Inflammatory macrophage (primary cell): ENCODE results near the gene RNF224.
A peak's percentile ranks its signal among the peaks of the same experiment; 100 is the strongest.
"Not testable (repeated sequence)": the region's sequence is repeated elsewhere in the genome, so short reads cannot be mapped to it uniquely, and the experiment has no call there.

Experiments used
- DNase-seq, 2 donors: peaks; one replicate each; pipeline ENCODE4 v3.0.0-alpha.2; 2020 to 2022

RNF224 gene

DNA sequence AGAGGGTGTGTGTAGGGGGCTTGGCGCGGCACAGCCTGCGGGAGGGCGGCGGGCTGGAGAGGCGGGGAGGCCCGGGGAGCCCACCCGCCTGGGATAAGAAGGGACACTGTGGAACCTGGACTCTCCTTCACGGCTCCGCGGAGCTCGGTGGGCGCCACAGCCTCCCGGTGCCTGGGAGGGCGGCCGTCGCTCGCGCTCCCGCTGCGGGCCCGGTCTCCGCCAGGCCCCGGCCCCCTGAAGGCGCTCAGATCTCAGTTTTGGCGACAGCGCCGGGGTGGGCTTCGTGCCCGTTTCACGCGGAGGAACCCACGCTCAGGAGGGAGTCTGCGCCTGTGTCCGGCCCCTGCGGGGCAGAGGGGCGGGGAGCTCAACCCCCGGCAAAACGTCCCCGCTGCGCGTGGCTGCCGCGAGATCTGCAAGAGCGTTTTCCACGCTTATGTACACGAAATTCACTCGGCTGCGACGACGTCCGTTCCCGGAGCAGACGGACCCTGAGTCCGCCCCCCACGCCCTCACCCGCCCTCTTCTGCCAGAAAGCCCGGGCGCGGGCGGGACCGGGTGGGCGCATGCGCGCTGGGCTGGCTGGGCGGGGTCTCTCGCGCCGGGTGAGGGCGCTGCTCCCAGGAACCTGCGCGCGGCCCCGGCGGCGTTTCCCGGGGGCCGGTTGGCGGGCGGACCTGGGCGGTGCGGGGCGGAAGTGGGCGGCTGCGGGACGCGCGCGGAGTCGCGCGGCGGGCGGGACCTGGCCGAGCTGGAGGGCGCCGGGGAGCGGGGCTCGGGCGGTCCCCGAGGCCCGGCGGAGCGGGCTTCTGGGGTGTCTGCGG lies 27.5 kb downstream of the RNF224 start, which contains the start of gene NELFB:
TSS of gene NELFB (plus strand) at position 704 of the 824 bp plus-strand sequence.
- DNase-seq: peak; percentile 90 to 91

DNA sequence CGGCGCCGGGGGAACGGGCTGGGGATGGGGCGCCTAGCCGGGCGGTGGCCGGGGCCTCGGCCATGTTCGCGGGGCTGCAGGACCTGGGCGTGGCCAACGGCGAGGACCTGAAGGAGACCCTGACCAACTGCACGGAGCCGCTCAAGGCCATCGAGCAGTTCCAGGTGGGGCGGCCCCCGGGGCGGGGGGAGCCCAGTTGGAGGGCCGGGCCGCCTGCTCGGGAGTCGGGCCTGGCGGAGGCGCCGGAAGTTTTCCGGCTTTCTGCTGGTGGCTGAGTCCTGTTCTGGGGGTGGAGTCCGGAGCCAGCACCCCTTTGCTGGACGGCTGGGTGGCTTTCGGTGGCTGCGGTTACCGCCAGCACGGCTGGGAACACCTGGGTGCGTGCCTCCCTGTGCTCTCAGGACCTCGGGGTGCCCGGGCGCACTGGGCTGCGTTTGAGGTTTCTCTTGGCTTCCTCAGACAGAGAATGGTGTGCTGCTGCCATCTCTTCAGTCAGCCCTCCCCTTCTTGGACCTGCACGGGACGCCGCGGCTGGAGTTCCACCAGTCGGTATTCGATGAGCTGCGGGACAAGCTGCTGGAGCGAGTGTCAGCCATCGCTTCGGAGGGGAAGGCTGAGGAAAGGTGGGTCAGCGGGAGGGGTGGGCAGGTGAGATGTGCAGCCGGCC lies 28.3 kb downstream of the RNF224 start:
- DNase-seq: peak in 1 of 2 donors; percentile 34

DNA sequence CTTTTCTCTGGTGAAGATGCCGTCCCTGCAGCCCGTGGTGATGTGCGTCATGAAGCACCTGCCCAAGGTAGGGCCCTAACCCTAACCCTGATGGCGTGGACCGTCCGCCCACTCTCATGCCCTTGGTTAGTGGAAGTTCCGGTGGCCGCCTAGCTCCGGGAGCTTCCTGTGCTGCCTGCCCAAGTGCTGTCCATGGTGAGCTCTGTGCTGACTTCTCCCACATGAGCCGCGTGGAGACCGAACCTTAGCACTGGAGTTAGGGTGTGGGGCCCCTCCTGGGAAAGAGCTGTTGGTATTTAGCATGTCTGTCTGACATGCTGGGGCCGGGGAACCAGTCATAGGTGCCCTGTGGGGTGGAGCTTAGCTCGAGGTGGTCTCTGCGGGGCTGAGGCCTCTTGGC lies 29.1 kb downstream of the RNF224 start:
- no peak for DNase-seq

DNA sequence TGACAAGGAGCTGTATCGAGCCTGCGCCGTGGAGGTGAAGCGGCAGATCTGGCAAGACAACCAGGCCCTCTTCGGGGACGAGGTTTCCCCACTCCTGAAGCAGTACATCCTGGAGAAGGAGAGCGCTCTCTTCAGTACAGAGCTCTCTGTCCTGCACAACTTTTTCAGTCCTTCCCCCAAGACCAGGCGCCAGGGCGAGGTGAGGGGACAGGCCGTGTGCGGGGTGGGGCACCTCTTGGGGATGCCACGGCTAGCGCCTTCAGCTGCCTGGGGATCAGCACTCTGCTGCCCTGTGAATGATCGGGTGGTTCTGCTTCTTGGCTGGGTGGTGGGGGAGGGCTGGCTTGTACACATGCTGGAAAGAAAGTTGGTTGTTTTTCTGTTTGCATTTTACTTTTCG lies 29.6 kb downstream of the RNF224 start:
- DNase-seq: no peak

DNA sequence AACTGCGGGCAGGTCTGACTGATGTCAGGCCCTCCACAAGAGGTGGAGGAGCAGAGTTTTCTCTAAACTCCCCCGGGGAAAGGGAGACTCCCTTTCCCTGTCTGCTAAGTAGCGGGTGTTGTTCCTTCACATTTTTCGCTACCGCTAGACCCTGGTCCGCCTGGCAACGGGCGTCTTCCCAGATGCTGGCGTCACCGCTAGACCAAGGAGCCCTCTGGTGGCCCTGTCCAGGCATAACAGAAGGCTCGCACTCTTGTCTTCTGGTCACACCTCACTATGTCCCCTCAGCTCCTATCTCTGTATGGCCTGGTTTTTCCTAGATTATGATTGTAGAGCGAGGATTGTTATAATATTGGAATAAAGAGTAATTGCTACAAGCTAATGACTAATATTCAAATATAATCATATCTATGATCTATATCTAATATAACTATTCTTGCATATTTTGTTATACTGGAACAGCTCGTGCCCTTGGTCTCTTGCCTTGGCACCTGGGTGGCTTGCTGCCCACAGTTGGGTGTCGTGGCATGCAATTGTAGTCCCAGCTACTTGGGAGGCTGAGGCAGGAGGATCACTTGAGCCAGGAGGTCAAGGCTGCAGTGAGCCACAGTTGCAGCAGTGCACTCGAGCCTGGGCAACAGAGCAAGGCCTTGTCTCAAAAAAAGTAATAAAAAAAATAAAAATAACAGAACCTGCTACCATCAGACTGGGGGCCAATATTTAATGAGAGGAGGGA lies 35.0 kb downstream of the RNF224 start:
- DNase-seq: not testable (repeated sequence)

DNA sequence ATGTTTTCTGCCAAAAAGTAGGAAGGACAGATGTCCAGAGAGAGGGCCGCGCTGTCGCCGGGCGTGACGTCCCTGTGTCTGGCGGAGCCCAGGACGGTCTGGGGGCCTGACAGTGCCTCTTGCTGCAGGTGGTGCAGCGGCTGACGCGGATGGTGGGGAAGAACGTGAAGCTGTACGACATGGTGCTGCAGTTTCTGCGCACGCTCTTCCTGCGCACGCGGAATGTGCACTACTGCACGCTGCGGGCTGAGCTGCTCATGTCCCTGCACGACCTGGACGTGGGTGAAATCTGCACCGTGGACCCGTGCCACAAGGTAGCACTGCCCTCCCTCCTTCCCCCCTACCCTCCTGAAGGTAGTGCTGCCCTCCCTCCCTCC lies 35.6 kb downstream of the RNF224 start:
- no peak for DNase-seq

DNA sequence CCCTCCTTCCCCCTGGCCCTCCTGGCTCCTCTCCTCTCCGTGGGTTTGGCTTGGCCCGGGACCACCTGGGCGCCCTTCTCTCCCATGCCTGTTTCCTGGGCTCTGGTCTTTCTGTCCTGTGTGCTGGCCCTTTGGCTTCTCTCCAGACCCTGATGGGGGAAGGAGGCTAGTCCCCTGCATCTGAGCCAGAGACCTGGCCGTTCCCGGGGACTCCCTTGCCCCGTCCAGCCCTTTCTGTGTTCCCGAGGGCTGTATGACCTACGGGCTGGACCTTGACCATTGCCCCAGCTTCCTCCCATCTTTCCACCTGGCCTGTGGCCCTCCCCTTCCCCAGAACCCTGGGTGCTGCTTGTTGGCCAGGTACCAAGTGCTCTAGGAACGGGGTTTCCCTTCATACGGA lies 36.2 kb downstream of the RNF224 start:
- DNase-seq: no peak

DNA sequence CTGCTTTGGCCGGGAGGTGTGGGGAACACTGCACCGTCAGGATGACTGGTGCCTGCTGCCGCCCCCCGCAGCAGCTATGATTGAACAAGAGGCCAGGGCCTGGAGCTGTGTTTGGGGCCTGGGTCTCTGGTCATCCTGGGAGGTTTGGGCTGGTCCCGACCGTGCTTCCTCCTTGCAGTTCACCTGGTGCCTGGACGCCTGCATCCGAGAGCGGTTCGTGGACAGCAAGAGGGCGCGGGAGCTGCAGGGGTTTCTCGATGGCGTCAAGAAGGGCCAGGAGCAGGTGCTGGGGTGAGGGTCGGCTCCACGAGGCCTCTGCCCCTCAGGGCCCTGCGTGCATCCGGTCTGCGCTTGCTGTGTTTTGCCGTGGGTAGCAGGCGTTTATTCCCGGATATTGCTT lies 36.8 kb downstream of the RNF224 start:
- DNase-seq: no peak

DNA sequence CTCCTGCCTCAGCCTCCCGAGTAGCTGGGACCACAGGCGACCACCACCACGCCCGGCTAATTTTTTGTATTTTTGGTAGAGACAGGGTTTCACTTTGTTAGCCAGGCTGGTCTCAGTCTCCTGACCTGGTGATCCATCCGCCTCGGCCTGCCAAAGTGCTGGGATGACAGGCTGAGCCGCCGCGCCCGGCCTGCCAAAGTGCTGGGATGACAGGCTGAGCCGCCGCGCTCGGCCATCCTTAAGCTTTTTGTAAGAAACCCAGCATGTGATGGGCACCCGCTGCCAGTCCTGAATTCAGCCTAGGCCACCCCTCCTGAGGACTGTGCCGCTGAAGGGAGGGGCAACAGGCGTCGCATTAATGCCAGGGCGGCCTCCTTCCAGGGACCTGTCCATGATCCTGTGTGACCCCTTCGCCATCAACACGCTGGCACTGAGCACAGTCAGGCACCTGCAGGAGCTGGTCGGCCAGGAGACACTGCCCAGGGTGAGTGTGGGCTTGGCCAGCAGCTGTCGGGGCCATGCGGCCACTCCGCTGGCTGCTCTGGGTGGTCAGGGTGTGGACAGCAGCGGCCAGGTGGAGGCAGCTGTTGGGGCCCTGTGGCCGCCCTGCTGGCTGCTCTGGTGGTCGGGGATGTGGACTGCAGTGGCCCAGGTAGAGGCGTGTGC lies 38.3 kb downstream of the RNF224 start:
- DNase-seq: no peak

DNA sequence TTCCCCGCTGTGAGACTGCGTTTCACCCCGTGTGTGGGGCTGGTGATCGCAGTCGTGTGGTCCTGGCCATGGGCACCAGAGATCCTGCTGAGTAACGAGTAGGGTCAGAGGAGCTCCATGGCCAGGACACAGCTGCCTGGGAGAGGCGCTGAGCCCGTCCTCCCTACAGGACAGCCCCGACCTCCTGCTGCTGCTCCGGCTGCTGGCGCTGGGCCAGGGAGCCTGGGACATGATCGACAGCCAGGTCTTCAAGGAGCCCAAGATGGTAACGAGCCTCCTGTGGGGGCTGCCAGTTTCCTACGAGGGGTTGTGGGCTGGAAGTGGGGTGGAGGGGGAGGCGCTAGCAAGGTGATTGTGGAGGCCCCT lies 38.8 kb downstream of the RNF224 start:
- DNase-seq: no peak

DNA sequence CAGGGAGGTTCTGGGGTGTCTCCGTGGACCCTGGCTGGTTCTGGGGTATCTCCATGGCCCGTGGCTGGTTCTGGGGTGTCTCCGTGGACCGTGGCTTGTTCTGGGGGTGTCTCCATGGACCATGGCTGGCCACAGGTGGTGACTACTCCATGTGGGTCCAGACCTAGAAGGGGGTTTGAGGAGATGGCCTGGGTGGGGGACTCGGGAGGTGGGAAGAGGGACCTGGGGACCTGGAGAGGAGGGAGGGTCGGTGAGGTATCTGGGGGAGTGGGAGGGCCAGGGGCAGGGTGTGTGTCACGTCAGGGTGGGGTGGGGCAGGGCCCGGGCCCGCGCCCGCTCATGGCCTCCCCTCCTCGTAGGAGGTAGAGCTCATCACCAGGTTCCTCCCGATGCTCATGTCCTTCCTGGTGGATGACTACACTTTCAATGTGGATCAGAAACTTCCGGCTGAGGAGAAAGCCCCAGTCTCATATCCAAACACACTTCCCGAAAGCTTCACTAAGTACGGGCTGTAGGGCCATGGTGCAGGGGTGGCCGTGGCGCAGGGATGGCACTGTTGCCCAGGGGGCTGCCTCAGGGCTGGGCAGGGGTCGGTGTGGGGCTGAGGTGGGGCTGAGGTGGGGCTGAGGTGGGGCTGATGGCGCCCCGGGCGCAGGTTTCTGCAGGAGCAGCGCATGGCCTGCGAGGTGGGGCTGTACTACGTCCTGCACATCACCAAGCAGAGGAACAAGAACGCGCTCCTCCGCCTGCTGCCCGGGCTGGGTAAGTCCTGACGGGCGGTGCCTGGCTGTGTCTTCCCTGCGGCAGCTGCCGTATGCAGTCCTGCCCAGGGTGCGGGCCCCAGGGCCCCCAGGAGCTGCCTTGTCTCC lies 39.5 kb downstream of the RNF224 start:
- DNase-seq: no peak

DNA sequence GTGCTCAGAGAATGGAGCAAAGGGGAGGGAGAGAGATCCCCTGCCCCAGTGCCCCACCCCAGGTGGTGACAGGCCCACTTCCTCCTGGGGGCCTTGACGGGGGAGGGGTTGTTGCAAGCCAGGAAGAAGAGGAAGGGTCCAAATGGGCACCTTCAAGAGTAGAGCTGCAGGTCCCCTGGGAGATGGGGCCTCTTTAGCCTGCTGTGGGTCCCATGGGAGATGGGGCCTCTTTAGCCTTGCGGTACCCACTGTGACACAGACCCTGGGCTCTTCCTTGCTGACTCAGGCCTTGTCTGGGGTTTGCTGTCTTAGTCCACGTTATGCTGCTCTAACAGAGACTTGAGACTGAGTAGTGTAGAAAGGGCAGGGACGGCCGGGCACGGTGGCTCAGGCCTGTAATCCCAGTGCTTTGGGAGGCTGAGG lies 40.6 kb downstream of the RNF224 start:
- DNase-seq: no peak

DNA sequence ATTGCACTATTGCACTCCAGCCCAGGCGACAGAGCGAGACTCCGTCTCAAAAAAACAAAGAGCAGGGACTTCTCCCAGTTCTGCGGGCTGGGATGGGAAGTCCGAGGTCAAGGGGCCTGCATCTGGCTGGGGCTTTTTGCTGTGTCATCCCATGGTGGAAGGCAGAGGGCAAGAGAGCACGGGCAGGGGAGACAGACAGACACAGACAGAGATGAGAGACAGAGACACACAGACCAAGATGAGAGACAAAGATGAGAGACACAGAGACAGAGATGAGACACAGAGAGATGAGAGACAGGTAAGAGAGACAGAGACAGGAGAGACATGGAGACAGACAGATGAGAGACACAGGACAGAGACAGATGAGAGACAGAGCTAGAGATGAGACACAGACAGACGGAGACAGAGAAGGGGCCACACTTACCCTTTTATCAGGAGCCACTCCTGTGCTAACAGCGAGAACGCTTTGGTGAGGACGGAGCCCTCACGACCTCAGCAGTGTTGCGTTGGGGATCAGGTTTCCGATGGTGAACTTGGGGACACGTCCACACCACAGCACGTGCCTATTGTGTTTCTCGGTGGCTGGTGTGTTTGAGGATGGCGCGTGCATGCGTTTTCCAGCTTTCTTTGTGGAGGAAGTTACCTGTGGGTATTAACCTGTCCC lies 41.4 kb downstream of the RNF224 start:
- DNase-seq: no peak

DNA sequence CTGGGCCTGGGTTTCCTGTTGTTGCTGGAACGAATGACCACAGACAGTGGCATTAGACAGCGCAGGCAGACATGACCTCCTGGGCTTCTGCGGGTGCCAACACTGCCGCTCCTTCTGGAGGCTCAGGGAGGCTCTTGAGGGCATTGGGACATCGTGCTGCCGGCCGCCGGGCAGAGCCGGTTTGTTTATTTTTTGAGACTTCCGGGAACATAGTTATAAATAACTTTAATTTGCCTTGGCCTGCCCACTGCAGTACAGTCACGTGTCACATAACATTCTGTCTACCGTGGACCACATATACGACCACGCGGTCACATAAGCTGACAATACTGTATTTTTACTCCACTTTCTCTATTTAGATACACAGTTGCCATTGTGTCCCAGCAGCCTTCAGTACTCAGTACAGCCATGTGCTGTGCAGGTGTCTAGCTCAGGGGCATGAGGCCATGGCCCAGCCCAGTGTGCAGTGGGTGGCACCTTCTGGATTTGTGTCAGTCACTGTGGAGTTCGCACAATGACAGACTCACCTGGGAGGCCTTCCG lies 42.0 kb downstream of the RNF224 start:
- DNase-seq: no peak

DNA sequence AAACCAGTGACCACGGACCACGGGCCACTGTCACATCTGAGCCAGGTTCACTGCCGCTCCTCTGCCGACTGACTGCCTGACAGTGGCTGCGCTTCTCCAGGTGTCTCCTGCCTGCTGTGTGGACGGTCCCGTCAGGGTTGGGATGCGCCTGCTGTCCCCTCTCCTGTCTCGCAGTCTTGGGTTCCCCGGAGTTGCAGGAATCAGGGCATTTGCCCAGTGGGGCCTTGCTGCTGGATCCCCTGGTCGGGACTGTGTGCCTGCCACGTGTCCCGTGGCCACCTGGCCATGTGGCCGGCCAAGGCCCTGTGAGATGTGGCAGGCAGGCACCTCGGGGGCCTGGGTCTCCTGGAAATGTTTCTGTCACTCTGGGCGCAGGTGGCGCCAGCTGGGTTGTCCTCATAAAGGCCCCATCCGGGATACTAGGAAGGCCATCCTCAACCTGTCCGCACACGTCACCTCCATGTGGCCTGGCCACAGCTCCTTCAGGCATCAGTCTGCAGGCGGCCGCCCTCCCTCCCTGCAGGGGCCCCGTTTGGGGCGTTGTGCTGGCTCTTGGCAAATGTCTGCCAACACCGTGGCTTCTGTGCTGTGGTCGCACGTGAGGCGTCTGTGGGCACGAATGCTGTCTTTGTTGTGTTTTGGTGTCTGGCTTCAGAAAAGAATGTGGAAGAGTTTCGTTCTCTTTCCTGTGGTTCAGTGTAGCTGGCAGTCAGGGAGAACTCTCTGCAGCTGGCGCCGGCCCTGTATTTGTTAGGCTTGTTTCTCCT lies 43.8 kb downstream of the RNF224 start:
- DNase-seq: no peak

DNA sequence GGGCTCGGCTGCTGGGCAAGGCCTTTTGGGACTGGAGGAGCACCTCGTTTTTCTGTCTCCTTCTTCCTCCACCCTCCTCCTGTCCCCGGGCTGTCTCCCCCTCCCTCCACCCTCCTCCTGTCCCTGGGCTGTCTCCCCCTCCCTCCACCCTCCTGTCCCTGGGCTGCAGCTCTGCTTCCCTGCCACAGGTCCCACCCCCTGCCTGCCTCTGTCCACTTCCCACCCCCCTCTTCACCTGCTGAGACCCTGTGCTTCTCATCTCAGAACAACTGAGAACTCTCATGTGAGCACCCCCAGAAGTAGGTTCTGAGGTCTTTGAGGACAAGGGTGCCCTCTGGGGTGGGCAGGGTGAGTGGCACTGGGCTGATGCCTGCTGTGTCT lies 44.4 kb downstream of the RNF224 start:
- no peak for DNase-seq

DNA sequence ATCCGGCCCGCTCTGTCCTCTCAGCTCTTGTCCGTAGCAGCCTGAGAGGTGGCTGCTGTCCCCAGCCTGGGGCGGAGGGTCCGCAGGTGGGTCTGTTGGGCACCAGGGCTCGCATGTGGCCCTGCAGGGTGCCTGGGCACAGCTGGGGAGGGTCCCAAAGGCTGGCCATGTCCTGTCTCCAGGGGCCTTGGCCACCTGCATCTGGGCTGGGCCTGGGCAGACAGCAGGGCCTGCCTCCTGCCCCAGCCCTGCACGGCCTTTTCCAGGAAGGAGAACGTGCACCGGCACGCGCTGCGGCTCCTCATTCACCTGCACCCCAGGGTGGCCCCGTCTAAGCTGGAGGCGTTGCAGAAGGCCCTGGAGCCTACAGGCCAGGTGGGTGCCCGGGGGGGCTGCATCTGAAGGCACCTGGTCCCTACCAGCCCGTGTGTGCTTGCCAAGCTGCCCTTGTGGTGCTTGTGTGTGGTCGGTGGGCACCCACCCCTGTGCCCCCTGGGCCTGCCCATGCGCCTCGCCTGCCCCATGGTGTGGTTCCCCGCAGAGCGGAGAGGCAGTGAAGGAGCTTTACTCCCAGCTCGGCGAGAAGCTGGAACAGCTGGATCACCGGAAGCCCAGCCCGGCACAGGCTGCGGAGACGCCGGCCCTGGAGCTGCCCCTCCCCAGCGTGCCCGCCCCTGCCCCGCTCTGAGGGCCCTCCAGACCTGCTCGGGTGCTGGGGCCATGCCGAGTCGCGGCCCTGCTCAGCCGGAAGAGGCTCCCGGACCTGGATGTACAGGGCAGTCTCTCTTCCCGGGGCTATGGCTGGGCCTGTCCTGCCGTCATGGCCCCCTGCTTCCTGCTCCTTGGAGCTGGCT lies 45.2 kb downstream of the RNF224 start:
- DNase-seq: no peak

DNA sequence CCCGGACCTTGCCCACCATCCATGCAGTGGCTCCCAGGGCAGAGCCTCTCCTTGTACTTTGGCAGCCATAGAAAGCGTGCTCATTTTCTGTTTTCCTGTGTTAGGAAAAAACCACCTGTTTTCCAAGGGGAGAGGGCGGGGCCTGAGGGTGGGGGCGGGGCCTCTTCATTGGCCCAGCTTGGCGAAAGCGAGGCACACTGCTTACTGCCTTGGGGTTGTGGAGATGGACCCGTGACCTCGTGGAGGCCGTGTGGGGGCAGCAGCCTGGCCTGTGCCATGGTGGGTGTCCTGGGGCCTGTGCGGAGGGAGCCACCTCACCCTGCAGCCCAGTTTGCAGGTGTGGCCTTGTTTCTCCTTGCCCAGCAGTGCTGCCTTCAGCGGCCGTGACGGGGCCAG lies 45.8 kb downstream of the RNF224 start:
- DNase-seq: no peak

DNA sequence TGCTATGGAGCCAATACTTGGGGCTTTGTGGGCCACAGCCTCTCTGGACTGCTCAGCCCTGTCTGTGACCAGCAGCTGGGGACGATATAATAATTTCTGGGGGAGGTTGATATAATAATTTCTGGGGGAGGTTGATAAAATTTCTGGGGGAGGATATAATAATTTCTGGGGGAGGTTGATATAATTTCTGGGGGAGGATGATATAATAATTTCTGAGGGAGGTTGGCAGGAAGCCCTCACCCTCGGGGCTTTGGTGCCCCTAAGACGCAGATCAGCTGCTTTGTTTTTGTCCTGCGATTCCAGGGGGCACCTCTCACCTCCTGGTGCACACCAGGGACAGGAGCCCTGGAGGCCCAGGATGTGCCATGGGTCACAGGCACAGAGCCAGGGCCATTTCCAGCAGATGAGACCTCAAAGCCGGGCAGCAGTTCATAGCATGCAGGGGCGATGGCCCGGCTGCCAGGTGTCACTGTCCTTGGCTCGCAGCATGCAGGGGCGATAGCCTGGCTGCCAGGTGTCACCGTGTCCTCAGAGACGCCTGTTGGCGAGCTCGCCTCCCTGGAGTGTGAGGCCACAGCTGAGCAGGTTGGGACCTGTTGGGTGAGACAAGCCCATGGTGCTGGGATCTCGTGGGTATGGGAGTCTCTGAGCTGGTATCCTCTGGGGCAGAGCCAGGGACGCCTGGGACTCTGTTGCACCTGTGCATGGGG lies 46.5 kb downstream of the RNF224 start:
- no peak for DNase-seq
